K562 (cell line): ENCODE measurements around the gene CFAP20DC. TPM values are rescaled to one million over a fixed set of nuclear protein-coding genes. Genes with fewer than 3 reads are reported as not detected.

ENCODE experiments used
- ATAC-seq: fragments of 200-7000 bp; cut with Tn5 transposase; 3 replicates; pipeline ENCODE4 v1.9.1; 2020; ENCODE audit warnings: moderate library complexity
- BruUV-seq: library from RNA; stranded (reverse); fragments of 400-500 nt; replicated peaks from 2 replicates; lab custom pipeline; 2021; lab: Mats Ljungman, UMichigan
- CTCF ChIA-PET: fragments of 300-600 bp; formaldehyde crosslinking; extraction: SDS; loops from one replicate; lab custom pipeline; 2021; ENCODE audit warnings: low intra/inter-chr PET ratio; lab: Yijun Ruan, JAX
- POLR2A ChIA-PET: fragments of 300-600, 350-650 bp; sonication (Branson Sonifier 250); formaldehyde crosslinking; extraction: SDS; loops from one replicate; lab custom pipeline; 2021; ENCODE audit warnings: antibody characterized with exemption, inconsistent platforms; lab: Yijun Ruan, JAX
- DNase-seq, 4 experiments: peaks; one replicate each; pipeline versions ENCODE4 v3.0.0 to v3.0.0-alpha.2; 2011 to 2018; ENCODE audit warnings: low spot score in 3 of 4, mixed read lengths in 3 of 4; ENCODE audit errors: extremely low read depth in 1 of 4
- FAIRE-seq: peaks from 2 replicates; lab custom pipeline; 2011; peaks lifted over from hg19 to GRCh38; lab: Jason Lieb, UNC
- H2AFZ ChIP-seq: 2 replicates; pipeline ENCODE4 v1.6.0; 2011; ENCODE audit warnings: low read depth, low read length, control low read depth, inconsistent platforms
- H3K27ac ChIP-seq: fragments of 200-600 bp; 3 replicates; pipeline ENCODE4 v1.8.0; 2011; ENCODE audit warnings: low read depth, mild to moderate bottlenecking, control low read depth, inconsistent platforms, low read length, moderate library complexity, mixed read lengths; ENCODE audit errors: extremely low read depth
- H3K27me3 ChIP-seq, 2 experiments: fragments of 300-600 bp in 1 of 2; 2 replicates in 1 of 2; 3 replicates in 1 of 2; pipeline versions ENCODE4 v1.6.0 to v1.8.0; 2011; ENCODE audit warnings: inconsistent platforms in 2 of 2, low read length in 2 of 2, mild to moderate bottlenecking in 1 of 2, mixed read lengths in 1 of 2, moderate library complexity in 1 of 2; ENCODE audit not compliant: control insufficient read depth in 2 of 2, insufficient read depth in 2 of 2
- H3K36me3 ChIP-seq: fragments of 300-600 bp; 3 replicates; pipeline ENCODE4 v1.8.0; 2011; ENCODE audit warnings: mild to moderate bottlenecking, low read length, inconsistent platforms; ENCODE audit not compliant: control insufficient read depth, insufficient read depth
- H3K4me1 ChIP-seq, 2 experiments: fragments of 200-600 bp in 1 of 2; replicated peaks in 1 of 2; 2 replicates in 1 of 2; 3 replicates in 1 of 2; pipeline versions ENCODE4 v1.5.1 to v1.8.0; 2011; ENCODE audit warnings: inconsistent platforms in 2 of 2, low read length in 2 of 2, mild to moderate bottlenecking in 1 of 2, mixed read lengths in 1 of 2, moderate library complexity in 1 of 2; ENCODE audit not compliant: control insufficient read depth in 2 of 2, insufficient read depth in 2 of 2
- H3K4me2 ChIP-seq: 2 replicates; pipeline ENCODE4 v1.6.1; 2011; ENCODE audit warnings: low read length, control low read depth, inconsistent platforms, mixed read lengths; ENCODE audit not compliant: insufficient read depth
- H3K4me3 ChIP-seq: fragments of 200-600 bp; sonication (generic), shearing (Covaris generic); 2 replicates; pipeline ENCODE4 v1.5.1; 2016; ENCODE audit warnings: control low read depth, inconsistent platforms
- H3K79me2 ChIP-seq: fragments of 200-600 bp; 3 replicates; pipeline ENCODE4 v1.8.0; 2011; ENCODE audit warnings: low read length, inconsistent platforms; ENCODE audit not compliant: control insufficient read depth, insufficient read depth
- H3K9ac ChIP-seq, 2 experiments: 2 replicates each; pipeline versions ENCODE4 v1.6.0 to v1.6.1; 2011; ENCODE audit warnings: low read depth in 2 of 2, low read length in 2 of 2, control low read depth in 1 of 2, inconsistent platforms in 1 of 2, mild to moderate bottlenecking in 1 of 2, mixed read lengths in 1 of 2; ENCODE audit not compliant: insufficient read depth in 1 of 2
- H3K9me1 ChIP-seq: one replicate; pipeline ENCODE4 v1.6.0; 2011; ENCODE audit warnings: inconsistent platforms, mild to moderate bottlenecking, low read length, moderate library complexity; ENCODE audit not compliant: control insufficient read depth, insufficient read depth
- H3K9me3 ChIP-seq: replicated peaks from 2 replicates; pipeline ENCODE4 v1.5.1; 2011; ENCODE audit warnings: low read depth, low read length, inconsistent platforms; ENCODE audit not compliant: control insufficient read depth, insufficient read depth
- H4K20me1 ChIP-seq: replicated peaks from 2 replicates; pipeline ENCODE4 v1.6.1; 2011; ENCODE audit warnings: low read length, inconsistent platforms, mixed read lengths; ENCODE audit not compliant: control insufficient read depth, insufficient read depth
- CBFA2T3 ChIP-seq: fragments of 450-650 bp; IDR thresholded peaks from 2 replicates; pipeline ENCODE4 v1.6.1; 2017
- CCAR2 ChIP-seq: fragments of 200-400 bp; formaldehyde crosslinking; IDR thresholded peaks from 2 replicates; pipeline ENCODE4 v1.6.1; 2017; ENCODE audit warnings: mild to moderate bottlenecking, low read depth, low read length
- FOXP1 ChIP-seq: sonication (generic); formaldehyde crosslinking; IDR thresholded peaks from 2 replicates; pipeline ENCODE4 v1.8.0; 2022; ENCODE audit warnings: mild to moderate bottlenecking, missing genetic modification reagents
- FUS ChIP-seq: fragments of 200-400 bp; formaldehyde crosslinking; optimal IDR thresholded peaks from 2 replicates; pipeline ENCODE3; 2017; ENCODE audit warnings: low read depth, low read length
- GTF3C2 ChIP-seq: IDR thresholded peaks from 3 replicates; pipeline ENCODE4 v1.6.1; 2011; ENCODE audit warnings: borderline replicate concordance, mild to moderate bottlenecking, moderate library complexity; ENCODE audit not compliant: insufficient read length; ENCODE audit errors: extremely low read depth
- MAFG ChIP-seq: fragments of 450-650 bp; conservative IDR thresholded peaks from 2 replicates; pipeline ENCODE4 v1.6.1; 2016; ENCODE audit warnings: missing genetic modification characterization, missing compliant biosample characterization
- NCOR1 ChIP-seq: fragments of 450-650 bp; IDR thresholded peaks from 2 replicates; pipeline ENCODE4 v1.6.1; 2016; ENCODE audit warnings: mild to moderate bottlenecking, moderate library complexity
- PRPF4 ChIP-seq: fragments of 200-400 bp; formaldehyde crosslinking; IDR thresholded peaks from one replicate; pipeline ENCODE4 v1.6.1; 2017; ENCODE audit warnings: low read length, low read depth, mild to moderate bottlenecking; ENCODE audit not compliant: insufficient read depth, poor library complexity, severe bottlenecking
- RAD21 ChIP-seq, 2 experiments: fragments of 250-450 bp in 1 of 2; fragments of 450-650 bp in 1 of 2; sonication (Bioruptor Pico) in 1 of 2; formaldehyde crosslinking in 1 of 2; IDR thresholded peaks in 1 of 2; conservative IDR thresholded peaks in 1 of 2; 2 replicates each; pipeline versions ENCODE4 v1.4.0 to v1.8.0; 2020 to 2022; ENCODE audit warnings: mild to moderate bottlenecking in 2 of 2, moderate library complexity in 1 of 2
- XRCC4 ChIP-seq: IDR thresholded peaks from one replicate; pipeline ENCODE4 v1.6.1; 2011; ENCODE audit not compliant: insufficient read depth, insufficient read length; ENCODE audit errors: extremely low read depth
- ZNF239 ChIP-seq: fragments of 250-450 bp; sonication (Bioruptor Pico); IDR thresholded peaks from 2 replicates; pipeline ENCODE4 v1.4.0; 2020; ENCODE audit warnings: mild to moderate bottlenecking
- ZNF655 ChIP-seq: fragments of 250-450 bp; sonication (Bioruptor Pico); IDR thresholded peaks from 2 replicates; pipeline ENCODE4 v1.5.0; 2021
- ZNF785 ChIP-seq: fragments of 250-450 bp; sonication (Bioruptor Pico); IDR thresholded peaks from 2 replicates; pipeline ENCODE4 v1.4.0; 2020; ENCODE audit warnings: mild to moderate bottlenecking
- WGBS: fragments of 100-300 bp; shearing (Covaris generic); methylation state at CpG from one replicate; pipeline ENCODE4 v1.1.6; 2016; ENCODE audit warnings: low coverage, mixed read lengths; ENCODE audit not compliant: insufficient coverage; ENCODE audit errors: missing lambda C conversion rate; 5-methylcytosine and 5-hydroxymethylcytosine counted together
- in situ Hi-C: fragments of 300-500 bp; cut with MboI; formaldehyde crosslinking; loops from 4 replicates; pipeline ENCODE4 v1.15.0; 2018; ENCODE audit warnings: inconsistent platforms, mixed read lengths
- intact Hi-C: fragments of 100-400 bp; cut with micrococcal nuclease; formaldehyde crosslinking; loops from 2 replicates; pipeline ENCODE4 v1.14.2; 2022
- polyA plus RNA-seq, 8 experiments: library from polyadenylated mRNA; depleted of rRNA in 4 of 8; stranded (reverse) in 5 of 8; unstranded in 3 of 8; fragments of >200 nt; fragmentation: Nextera tagmentation in 2 of 8; fragmentation: Illumina TruSeq in 1 of 8; extraction: Ambion mirVana in 2 of 8; extraction: Trizol in 1 of 8; gene quantifications; 2 replicates each; pipeline versions ENCODE4 v1.2.1 to v1.2.3, GENCODE V29; 2011 to 2014; ENCODE audit warnings: inconsistent platforms in 1 of 8, missing spikeins in 1 of 8
- total RNA-seq, 7 experiments: library from RNA; depleted of rRNA in 6 of 7; stranded (reverse); fragments of >200 nt in 6 of 7; fragmentation: Illumina TruSeq in 2 of 7; extraction: Trizol in 2 of 7; gene quantifications; 2 replicates each; pipeline versions ENCODE4 v1.2.1 to v1.2.3, GENCODE V29; 2011 to 2021; ENCODE audit warnings: low replicate concordance in 1 of 7

Gene CFAP20DC
- total and polyA plus RNA-seq, 9 of the 15 experiments (the other 6 are each of a cell fraction or from before 2014, with no cell fraction given) = 1.6 to 5.9 (median 4.6) TPM

GRCh38 chr3:59082106-59082505, 32.3 kb upstream of the CFAP20DC start (continued):
- no peak for TF ChIP-seq FOXP1 (CRISPR knock-in tag)
- TF ChIP-seq CCAR2 = no peak
- no peak for TF ChIP-seq XRCC4
- TF ChIP-seq NCOR1 = no peak

GRCh38 chr3:59081071-59081470, 31.2 kb upstream of the CFAP20DC start:
- H3K27me3 ChIP-seq = no peaks in the 10 kb centered on the region
- H3K9me1 ChIP-seq = no peaks in the 10 kb centered on the region
- CTCF ChIA-PET = no interaction called here
- H3K79me2 ChIP-seq = no peaks in the 10 kb centered on the region
- ATAC-seq = no peak
- H3K36me3 ChIP-seq = no peaks in the 10 kb centered on the region
- H3K9me3 ChIP-seq = no peaks in the 10 kb centered on the region
- H3K27ac ChIP-seq = no peak overlapping the region
- no TSS peak for BruUV-seq
- DNase-seq = no peak
- no peak overlapping the region for H2AFZ ChIP-seq
- no peaks in the 10 kb centered on the region for H3K4me1 ChIP-seq
- in situ Hi-C loops (no loop called here), intact Hi-C loops (no loop called here)
- POLR2A ChIA-PET = no interaction called here
- TF ChIP-seq ZNF785 (CRISPR knock-in tag) (no peak), GTF3C2 (no peak), FUS (no peak), PRPF4 (no peak), ZNF239 (CRISPR knock-in tag) (no peak), CBFA2T3 (no peak), ZNF655 (CRISPR knock-in tag) (no peak), MAFG (tag) (no peak), RAD21 (CRISPR knock-in tag; conservative IDR thresholded peaks at IDR 0.05 in 1 of 2, IDR thresholded peaks at IDR 0.05 in 1 of 2) (no peak)
- H4K20me1 ChIP-seq = no peaks in the 10 kb centered on the region
- no peak for FAIRE-seq
- no peak overlapping the region for H3K4me2 ChIP-seq
- 0% methylated on average over 2 of the region's 2 CpGs for WGBS
- H3K4me3 ChIP-seq = no peak overlapping the region
- H3K9ac ChIP-seq = no peak overlapping the region
